GM19099 (cell line): ENCODE measurements around the gene TMEM86A.

Source experiments
- POLR2A ChIP-seq: IDR thresholded peaks from 3 replicates; pipeline ENCODE4 v1.6.1; 2011; ENCODE audit warnings: low read depth; ENCODE audit not compliant: insufficient read length; ENCODE audit errors: extremely low read depth

Gene TMEM86A

GRCh38 chr11:18698341-18699268, at the start of gene TMEM86A:
TMEM86A (plus strand) TSS chr11:18698779; CDS start chr11:18698887, 108 bp downstream.
- no peak for TF ChIP-seq POLR2A

GRCh38 chr11:18650353-18650752, 48.2 kb upstream of the TMEM86A start:
- TF ChIP-seq POLR2A, result no peak

- peak; percentile 50 for TF ChIP-seq POLR2A
Observed at GRCh38 chr11:18650859-18651557, 47.6 kb upstream of the TMEM86A start.

- no peak for TF ChIP-seq POLR2A
Observed at GRCh38 chr11:18657673-18658072, 40.9 kb upstream of the TMEM86A start.

- no peak for TF ChIP-seq POLR2A
Observed at GRCh38 chr11:18668131-18668530, 30.4 kb upstream of the TMEM86A start.

GRCh38 chr11:18669219-18669596, 29.4 kb upstream of the TMEM86A start:
- TF ChIP-seq POLR2A, result no peak

GRCh38 chr11:18669711-18670110, 28.9 kb upstream of the TMEM86A start:
- no peak for TF ChIP-seq POLR2A

DNA sequence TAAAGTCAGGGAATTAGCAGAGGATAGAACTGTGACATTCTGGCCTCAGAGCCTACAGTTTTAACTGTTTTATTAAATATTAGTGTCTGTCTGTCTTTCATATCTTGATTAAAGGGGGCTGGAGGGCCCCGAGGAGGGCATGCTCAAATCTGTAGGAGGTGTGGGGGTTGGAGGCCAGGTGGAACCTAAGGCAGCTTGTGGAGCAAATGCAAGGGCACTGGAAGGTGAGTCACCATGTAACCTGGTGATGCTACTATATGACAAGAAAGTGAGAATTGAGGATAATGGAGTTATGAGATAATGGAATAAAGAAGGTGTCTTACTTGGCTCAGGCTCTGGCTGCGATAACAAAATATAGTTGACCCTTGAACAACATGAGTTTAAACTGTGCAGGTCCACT, 27.3 kb upstream of the TMEM86A start:
- TF ChIP-seq POLR2A, result no peak

DNA sequence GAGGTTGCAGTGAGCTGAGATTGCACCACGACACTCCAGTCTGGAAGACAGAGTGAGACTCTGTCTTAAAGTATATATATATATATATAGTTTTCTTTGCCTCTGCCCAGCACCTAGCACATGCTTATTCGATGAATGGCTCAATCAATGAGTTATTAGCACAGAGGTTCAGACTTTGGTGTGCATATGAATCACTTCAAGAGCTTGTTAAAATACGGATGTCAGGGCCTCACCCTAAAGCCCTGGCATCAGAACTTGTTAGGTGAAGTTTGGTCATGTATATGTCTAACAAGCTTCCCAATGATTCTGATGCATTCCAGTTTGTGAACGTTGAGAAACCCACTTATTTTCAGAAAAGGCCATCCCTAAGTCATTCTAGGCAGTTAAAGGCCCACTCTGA, 21.8 kb upstream of the TMEM86A start:
- TF ChIP-seq POLR2A, result no peak

DNA sequence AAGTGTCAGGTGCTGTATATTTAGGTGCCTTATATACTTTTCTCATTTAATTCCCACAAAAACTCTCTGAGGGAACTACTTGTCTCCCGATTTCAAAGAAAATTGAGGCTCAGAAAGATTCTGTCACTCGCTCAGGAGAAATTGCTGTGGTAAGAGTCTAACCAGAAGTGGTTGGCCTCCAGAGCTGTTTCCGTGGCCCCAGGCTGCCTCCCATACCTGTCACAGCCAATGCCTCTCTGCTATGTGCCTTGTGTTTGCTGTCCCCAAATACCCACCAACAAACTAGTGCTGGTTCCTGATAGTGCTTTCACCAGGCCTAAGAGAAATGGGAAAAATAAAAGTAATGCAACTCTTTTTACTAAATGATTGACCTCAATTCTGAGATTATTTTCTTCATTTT, 21.0 kb upstream of the TMEM86A start:
- no peak for TF ChIP-seq POLR2A

GRCh38 chr11:18682466-18682865, 16.1 kb upstream of the TMEM86A start:
- TF ChIP-seq POLR2A, result no peak

DNA sequence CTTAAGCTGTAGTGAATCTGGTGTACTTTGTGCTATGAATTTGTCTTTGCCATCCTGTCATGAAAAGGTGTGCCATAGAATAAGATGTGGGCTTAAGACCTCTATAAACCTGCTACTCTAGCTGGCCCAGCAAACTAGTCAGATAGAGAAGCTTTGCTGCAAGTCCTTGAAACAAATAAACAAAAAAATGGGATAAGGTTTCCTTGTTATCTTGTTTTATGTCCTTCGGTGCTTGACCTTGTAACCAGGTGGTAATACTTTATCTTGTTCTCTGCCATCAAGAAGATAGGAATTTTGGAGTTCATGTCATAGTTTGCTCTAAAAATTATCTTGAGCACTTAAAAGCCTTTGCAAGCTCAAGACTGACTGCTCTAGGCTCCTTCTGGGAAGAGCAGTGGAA, 14.3 kb upstream of the TMEM86A start:
- no peak for TF ChIP-seq POLR2A

GRCh38 chr11:18692941-18693760, 5.4 kb upstream of the TMEM86A start:
- no peak for TF ChIP-seq POLR2A

- no peak for TF ChIP-seq POLR2A
Observed at GRCh38 chr11:18696638-18697225, 1.8 kb upstream of the TMEM86A start.

DNA sequence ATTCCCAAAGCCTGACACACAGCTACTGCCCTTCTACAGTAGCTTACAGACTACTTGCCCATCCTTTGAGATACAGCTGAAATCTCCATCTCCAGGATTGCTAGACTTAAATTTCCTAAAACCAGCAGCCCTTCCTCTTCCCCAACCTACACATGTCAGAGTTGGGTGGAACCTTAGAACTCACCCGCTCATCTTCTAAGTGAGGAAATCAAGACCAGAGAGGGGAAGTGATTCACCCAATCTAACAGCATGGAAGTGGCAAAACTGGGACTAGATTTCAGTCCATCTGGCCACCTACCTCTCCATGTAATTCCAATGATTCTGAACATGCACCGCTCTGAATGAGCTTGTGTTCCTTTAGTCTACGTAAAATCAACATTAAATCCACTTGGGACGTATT, 1.0 kb upstream of the TMEM86A start:
- no peak for TF ChIP-seq POLR2A
